ENCODE results near the gene SDK2. TPM values are rescaled to one million over a fixed set of nuclear protein-coding genes. Genes with fewer than 3 reads are reported as not detected.

SDK2 gene
- total and polyA plus RNA-seq, 2 of the 8 experiments (the other 6 are each of a cell fraction or from before 2014, with no cell fraction given): 3.9 to 4.1 TPM

DNA sequence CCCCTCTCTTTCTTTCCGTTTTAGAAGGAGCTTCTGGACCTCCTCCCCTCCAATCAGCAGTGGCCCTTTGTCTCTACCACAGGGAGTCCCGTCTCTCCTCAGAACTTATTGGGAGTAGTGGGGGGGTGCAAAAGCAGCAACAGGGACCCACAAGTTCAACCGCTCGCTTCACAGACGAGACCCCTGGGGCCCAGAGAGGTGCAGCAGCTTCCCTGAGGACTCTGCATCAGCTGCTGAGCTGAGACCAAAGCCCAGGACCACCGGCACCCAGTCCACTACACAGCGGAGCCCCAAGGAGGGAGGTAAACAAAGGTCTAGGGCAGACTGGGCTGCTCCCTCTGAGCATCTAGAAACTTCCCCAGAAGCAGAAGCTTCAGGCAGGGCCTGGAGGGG is 123.9 kb downstream of the SDK2 start:
- CTCF ChIA-PET (ENCODE audit: partially characterized antibody): interaction anchor here (1.3 kb wide), 1 partner anchor 9 kb away, joined by 3 read pairs; no protein-coding TSS in a partner anchor
- Histone ChIP-seq H3K36me3 (ENCODE audit: control insufficient read depth in 2 of 4, insufficient read depth in 4 of 4, low read length in 3 of 4) (no peaks in the 10 kb centered on the region), H3K4ac (replicated peaks; ENCODE audit: insufficient read length, low read depth, low read length) (no peak overlapping the region), H3K23ac (ENCODE audit: insufficient read length) (no peak overlapping the region), H2BK5ac (ENCODE audit: low read depth, low read length) (no peak overlapping the region), H2AK5ac (ENCODE audit: low read depth, low read length) (no peak overlapping the region), H3K56ac (replicated peaks; ENCODE audit: insufficient read length, low read depth, low read length) (no peak overlapping the region), H4K8ac (ENCODE audit: extremely low read depth, insufficient read depth, low read length) (no peak overlapping the region), H3K27ac (ENCODE audit: low read depth, low read length) (no peak overlapping the region), H3K27me3 (replicated peaks in 1 of 4; ENCODE audit: control insufficient read depth in 3 of 4, extremely low read depth in 1 of 4, insufficient read depth in 3 of 4, low read length in 3 of 4) (no peaks in the 10 kb centered on the region; a peak in 3 of 7 replicates), H3K4me3 (ENCODE audit: extremely low read depth in 1 of 4, insufficient read depth in 2 of 4, low read depth in 3 of 4, low read length in 4 of 4) (no peak overlapping the region), H3K79me1 (ENCODE audit: low read depth, low read length) (no peaks in the 10 kb centered on the region), H3K9me3 (ENCODE audit: insufficient read depth in 2 of 2, low read depth in 1 of 2, low read length in 1 of 2) (no peaks in the 10 kb centered on the region), H3K14ac (ENCODE audit: insufficient read length) (no peak overlapping the region), H4K5ac (ENCODE audit: insufficient read length, low read depth, low read length) (no peak overlapping the region), H2AFZ (ENCODE audit: low read length) (no peak overlapping the region), H3K4me2 (ENCODE audit: insufficient read depth in 1 of 2, low read depth in 2 of 2, low read length in 2 of 2) (no peak overlapping the region), H3K79me2 (ENCODE audit: control insufficient read depth in 1 of 2, insufficient read depth in 2 of 2, low read length in 2 of 2) (no peaks in the 10 kb centered on the region), H3K9ac (replicated peaks in 1 of 4; ENCODE audit: extremely low read depth in 1 of 4, low read depth in 3 of 4, low read length in 3 of 4) (no peak overlapping the region), H2BK12ac (ENCODE audit: low read depth, low read length) (0 out of 2 replicates have a peak overlapping the region, but pooled peaks have one; percentile 17), H2BK20ac (ENCODE audit: low read length) (no peak overlapping the region), H4K20me1 (replicated peaks in 1 of 2; ENCODE audit: control insufficient read depth in 1 of 2, insufficient read depth in 2 of 2, low read length in 2 of 2) (no peaks in the 10 kb centered on the region), H3K18ac (ENCODE audit: extremely low read depth, low read length) (no peak overlapping the region), H2BK120ac (replicated peaks; ENCODE audit: low read depth, low read length) (no peak overlapping the region), H2BK15ac (ENCODE audit: low read length) (no peak overlapping the region), H3K23me2 (ENCODE audit: low read depth, low read length) (no peaks in the 10 kb centered on the region), H4K91ac (replicated peaks; ENCODE audit: insufficient read length, low read length) (no peak overlapping the region), H3K4me1 (replicated peaks in 1 of 4; ENCODE audit: control insufficient read depth in 3 of 4, insufficient read depth in 4 of 4, low read length in 3 of 4) (peaks cover 0 to 2% (median 0%) of the 10 kb centered on the region in 4 experiments; a peak in 3 of 7 replicates)
- no peak for DNase-seq (ENCODE audit: low read depth in 1 of 2, low spot score in 2 of 2)
- FAIRE-seq: no peak
- WGBS, 2 experiments (ENCODE audit: extremely low coverage in 1 of 2, insufficient coverage in 1 of 2, insufficient read length in 1 of 2, insufficient replicate concordance in 2 of 2, low coverage in 1 of 2, low lambda C conversion rate in 2 of 2, missing lambda C conversion rate in 1 of 2): 79% methylated on average over 4 of the region's 7 CpGs; no CpG with 5 or more reads in 1 of the 2 experiments
- TF ChIP-seq MAFK (IDR thresholded peaks at IDR 0.05; ENCODE audit: low read depth, low read length) (no peak), BRCA1 (IDR thresholded peaks at IDR 0.05; ENCODE audit: low read depth, low read length) (no peak), POLR2AphosphoS5 (IDR thresholded peaks at IDR 0.05; ENCODE audit: low read depth, low read length) (no peak), TAF1 (IDR thresholded peaks at IDR 0.05; ENCODE audit: low read depth, low read length) (no peak), RXRA (IDR thresholded peaks at IDR 0.05; ENCODE audit: insufficient read depth, low read depth, low read length) (no peak), SRF (IDR thresholded peaks at IDR 0.05; ENCODE audit: low read depth, low read length) (no peak), ASH2L (IDR thresholded peaks at IDR 0.05; ENCODE audit: low read length) (no peak), GABPA (IDR thresholded peaks at IDR 0.05; ENCODE audit: borderline replicate concordance, insufficient read depth, low read length) (no peak), SIN3A (conservative IDR thresholded peaks at IDR 0.05 in 1 of 2, IDR thresholded peaks at IDR 0.05 in 1 of 2; ENCODE audit: low read depth in 1 of 2, low read length in 2 of 2) (no peak), TBP (IDR thresholded peaks at IDR 0.05; ENCODE audit: low read depth, low read length) (no peak), SAP30 (IDR thresholded peaks at IDR 0.05; ENCODE audit: insufficient read depth, insufficient replicate concordance, low read length) (no peak)
- POLR2A ChIA-PET (ENCODE audit: partially characterized antibody): interaction anchor here (1.5 kb wide), 1 partner anchor 25 kb away, joined by 4 read pairs; no protein-coding TSS in a partner anchor
